HG03442 (cell line): ENCODE data around the gene WWP2.

Experiments
- ATAC-seq: cut with Tn5 transposase; IDR thresholded peaks from one replicate; pipeline ENCODE4 v1.9.1; 2021; ENCODE audit warnings: mild to moderate bottlenecking, moderate library complexity; ENCODE audit not compliant: unreplicated experiment

WWP2 gene

DNA sequence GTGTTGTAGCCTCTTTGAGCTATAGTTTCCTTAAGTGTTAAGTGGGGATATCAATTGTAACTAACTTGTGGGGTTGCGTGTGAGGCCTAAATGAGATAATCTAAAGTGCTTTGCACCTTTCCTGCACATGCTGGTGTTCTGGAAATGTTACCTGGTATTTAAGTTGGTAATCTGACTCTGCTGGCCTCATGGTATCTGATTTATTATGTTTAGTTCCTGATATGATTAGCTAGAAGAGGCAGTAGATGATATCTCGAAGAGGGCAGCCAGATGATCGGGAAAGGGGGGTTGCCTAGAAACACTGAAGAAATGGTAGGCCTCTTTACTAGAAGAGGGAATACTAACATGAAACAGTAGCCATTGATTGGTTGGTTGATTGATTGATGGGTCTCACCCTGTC is 123.6 kb downstream of the WWP2 start:
- no peak for ATAC-seq

DNA sequence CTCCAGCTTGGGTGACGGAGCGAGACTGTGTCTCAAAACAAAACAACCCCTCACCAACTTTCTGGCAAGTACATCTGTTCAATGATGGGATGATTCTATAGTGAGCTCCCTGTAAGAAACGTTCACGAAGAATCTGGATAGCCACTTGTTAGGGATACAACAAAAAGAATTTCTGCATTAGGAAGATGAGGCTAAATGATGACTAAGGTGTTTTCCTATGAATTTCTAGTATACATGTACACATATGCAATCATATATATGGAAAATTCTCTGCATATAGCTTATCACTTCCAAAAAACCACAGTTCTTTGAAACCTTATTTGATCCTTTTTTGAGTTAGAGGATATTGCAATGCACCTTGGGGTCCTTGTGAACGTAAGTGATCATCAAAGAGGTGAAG is 124.6 kb downstream of the WWP2 start:
- ATAC-seq: no peak

DNA sequence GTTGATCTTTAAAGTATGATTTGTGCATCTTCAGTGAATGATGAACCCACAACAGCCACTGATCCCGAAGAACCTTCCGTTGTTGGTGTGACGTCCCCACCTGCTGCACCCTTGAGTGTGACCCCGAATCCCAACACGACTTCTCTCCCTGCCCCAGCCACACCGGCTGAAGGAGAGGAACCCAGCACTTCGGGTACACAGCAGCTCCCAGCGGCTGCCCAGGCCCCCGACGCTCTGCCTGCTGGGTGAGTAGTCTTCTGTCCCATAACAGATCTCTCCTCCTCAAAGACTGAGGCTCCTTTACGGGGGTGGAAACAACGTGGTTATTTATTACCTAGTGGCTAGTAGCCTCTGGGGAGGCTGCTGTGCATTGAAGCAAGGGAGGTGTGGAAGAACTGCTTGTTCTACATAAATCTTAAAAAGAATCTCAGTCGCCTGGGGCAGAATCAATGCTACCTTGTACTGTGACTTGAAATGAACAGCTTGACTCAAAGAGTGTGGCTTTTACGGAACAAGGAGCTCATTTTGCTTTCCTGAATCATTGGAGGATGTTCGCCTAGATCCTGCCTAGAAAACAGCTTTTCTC is 126.0 kb downstream of the WWP2 start:
- no peak for ATAC-seq

- ATAC-seq: no peak
These were observed 127.3 kb downstream of the WWP2 start for GRCh38 chr16:69889295-69889964.

DNA sequence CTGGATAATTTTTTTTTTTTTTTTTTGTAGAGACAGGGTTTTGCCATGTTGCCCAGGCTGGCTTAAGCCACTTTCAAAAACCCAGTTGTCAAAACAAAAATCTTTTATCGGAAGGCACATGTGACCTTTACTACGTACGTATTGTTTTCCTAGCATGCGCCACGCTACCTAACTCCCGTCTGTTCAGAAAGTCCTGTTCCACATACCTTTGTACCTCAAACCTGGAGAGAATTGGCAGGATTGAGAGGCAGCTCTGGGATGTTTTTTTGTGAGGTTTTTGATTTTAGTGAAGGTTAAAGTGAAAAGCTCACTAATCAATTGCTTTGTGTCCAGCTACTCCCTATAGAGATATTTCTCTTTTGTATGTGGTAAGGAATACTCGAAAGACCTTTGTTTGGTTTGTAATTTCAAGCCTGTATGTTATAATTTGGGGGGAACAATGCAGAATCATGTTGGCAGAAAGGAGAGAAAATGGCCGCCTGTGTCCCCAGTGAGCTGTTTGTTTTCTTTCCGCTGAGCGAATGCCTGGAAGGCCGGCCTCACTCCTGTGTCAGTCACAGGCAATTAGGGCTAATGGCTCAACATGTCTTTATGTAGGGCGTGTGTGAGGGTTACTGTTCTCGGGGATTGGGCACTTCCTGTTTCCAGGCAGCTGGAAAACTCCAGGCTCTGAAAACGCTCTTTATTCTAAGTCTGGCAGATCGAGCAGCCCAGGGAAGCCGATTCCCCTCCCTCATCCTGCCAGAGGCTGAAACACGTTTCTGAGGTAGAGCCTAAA is 128.2 kb downstream of the WWP2 start:
- ATAC-seq: no peak

DNA sequence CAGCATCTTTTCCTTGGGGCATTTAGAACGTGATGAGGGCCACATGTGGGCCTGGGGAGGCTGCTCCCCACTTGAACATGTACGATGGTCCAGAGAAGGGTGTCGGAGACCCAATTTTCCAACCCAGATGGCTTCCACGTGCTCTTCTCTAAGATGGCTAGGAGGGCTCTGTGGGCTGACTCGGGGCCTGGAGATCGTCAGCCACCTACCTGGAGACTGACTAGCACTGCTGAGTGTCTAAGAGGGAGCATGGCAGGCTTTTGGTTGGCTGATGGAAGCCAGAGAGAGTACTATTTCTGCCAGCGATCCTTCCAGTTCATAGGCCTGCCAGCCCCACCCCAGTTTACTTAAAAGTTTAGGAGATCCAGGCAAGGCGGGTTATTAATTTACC is 128.8 kb downstream of the WWP2 start:
- ATAC-seq: no peak

- ATAC-seq: no peak
These were observed 130.2 kb downstream of the WWP2 start for GRCh38 chr16:69892378-69892777.

DNA sequence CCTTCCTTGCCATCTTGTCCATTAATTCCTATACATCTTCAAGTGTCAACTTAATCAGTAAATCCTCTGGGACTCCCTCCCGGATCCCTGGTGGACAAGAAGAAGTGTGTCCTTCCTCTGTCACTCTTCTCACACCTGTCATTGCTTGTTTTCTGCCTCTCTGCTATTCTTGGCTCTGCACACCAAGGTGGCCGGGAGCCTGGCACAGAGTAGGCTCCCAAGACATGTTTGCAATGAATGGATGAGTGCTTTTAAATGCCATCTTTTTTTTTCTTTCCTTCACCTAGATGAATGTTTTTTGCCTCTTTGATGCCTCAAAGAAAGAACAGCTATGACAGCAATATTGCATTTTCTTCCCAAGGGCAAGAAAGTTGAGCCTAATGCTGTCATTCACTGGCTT is 131.0 kb downstream of the WWP2 start:
- ATAC-seq: no peak

GRCh38 chr16:69894676-69895075 is 132.5 kb downstream of the WWP2 start:
- no peak for ATAC-seq

GRCh38 chr16:69903865-69904415 is 141.8 kb downstream of the WWP2 start:
- ATAC-seq: no peak

- ATAC-seq: no peak
These were observed 142.5 kb downstream of the WWP2 start for GRCh38 chr16:69904495-69905170.

GRCh38 chr16:69905171-69905555 is 143.0 kb downstream of the WWP2 start:
- no peak for ATAC-seq

- ATAC-seq: no peak
These were observed 144.8 kb downstream of the WWP2 start for GRCh38 chr16:69906838-69907401.

- ATAC-seq: no peak
These were observed 146.9 kb downstream of the WWP2 start for GRCh38 chr16:69909043-69909442.

- no peak for ATAC-seq
These were observed 147.6 kb downstream of the WWP2 start for GRCh38 chr16:69909760-69910159.

GRCh38 chr16:69910964-69911363 is 148.8 kb downstream of the WWP2 start:
- no peak for ATAC-seq

- no peak for ATAC-seq
These were observed 154.3 kb downstream of the WWP2 start for GRCh38 chr16:69916462-69916861.

- no peak for ATAC-seq
These were observed 155.2 kb downstream of the WWP2 start for GRCh38 chr16:69917311-69917710.

GRCh38 chr16:69917739-69918138 is 155.6 kb downstream of the WWP2 start:
- ATAC-seq: no peak

DNA sequence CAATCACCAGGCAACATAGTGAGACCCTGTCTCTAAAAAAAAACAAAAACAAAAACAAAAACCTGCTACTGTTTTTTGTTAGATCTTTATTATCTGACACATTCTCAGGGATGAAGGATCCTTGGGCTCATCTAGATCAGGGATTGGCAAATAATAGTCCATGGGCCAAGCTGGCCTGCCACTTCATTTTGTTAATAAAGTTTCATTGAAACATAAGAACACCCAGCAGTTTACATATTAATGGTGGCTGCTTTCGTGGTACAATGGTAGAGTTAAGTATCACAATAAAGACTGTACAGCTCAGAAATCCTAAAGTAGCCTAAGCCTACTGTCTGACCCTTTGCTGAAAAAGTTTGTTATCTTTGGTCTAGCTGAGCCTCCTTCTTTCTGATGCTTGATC is 156.1 kb downstream of the WWP2 start:
- ATAC-seq: no peak

- ATAC-seq: no peak
These were observed 159.0 kb downstream of the WWP2 start for GRCh38 chr16:69921127-69921526.
